Smooth muscle cell (in vitro differentiated cells): ENCODE data around the gene KHDC4. TPM values are rescaled to one million over a fixed set of nuclear protein-coding genes. Genes with fewer than 3 reads are reported as not detected.

ENCODE experiments used
- DNase-seq: peaks from one replicate; lab custom pipeline; 2025; ENCODE audit not compliant: unreplicated experiment; lab: John Stamatoyannopoulos, UW
- H2AFZ ChIP-seq: fragments of 200-600 bp; sonication (generic); 2 replicates; pipeline ENCODE4 v1.6.0; 2016; ENCODE audit warnings: antibody characterized with exemption, low read depth, mild to moderate bottlenecking
- H3F3A ChIP-seq: fragments of 200-600 bp; sonication (generic); 2 replicates; pipeline ENCODE4 v1.6.0; 2017; ENCODE audit warnings: antibody characterized with exemption, low read depth
- H3K27ac ChIP-seq: fragments of 200-600 bp; sonication (generic); 2 replicates; pipeline ENCODE4 v1.5.1; 2016; ENCODE audit warnings: low read depth, mild to moderate bottlenecking
- H3K27me3 ChIP-seq: fragments of 200-600 bp; sonication (generic); 2 replicates; pipeline ENCODE4 v1.6.1; 2016; ENCODE audit warnings: low read depth, mild to moderate bottlenecking
- H3K36me3 ChIP-seq: fragments of 200-600 bp; sonication (generic); 2 replicates; pipeline ENCODE4 v1.5.1; 2016; ENCODE audit warnings: low read depth
- H3K4me1 ChIP-seq: fragments of 200-600 bp; sonication (generic); 2 replicates; pipeline ENCODE4 v1.5.1; 2016; ENCODE audit warnings: low read depth
- H3K4me2 ChIP-seq: fragments of 200-600 bp; sonication (generic); 2 replicates; pipeline ENCODE4 v1.6.0; 2016; ENCODE audit warnings: mild to moderate bottlenecking
- H3K4me3 ChIP-seq: fragments of 200-600 bp; sonication (generic); 2 replicates; pipeline ENCODE4 v1.5.1; 2016; ENCODE audit warnings: mild to moderate bottlenecking
- H3K79me2 ChIP-seq: fragments of 200-600 bp; sonication (generic); 2 replicates; pipeline ENCODE4 v1.6.0; 2016; ENCODE audit warnings: low read depth, mild to moderate bottlenecking
- H3K9ac ChIP-seq: fragments of 200-600 bp; sonication (generic); 2 replicates; pipeline ENCODE4 v1.6.0; 2016; ENCODE audit warnings: low read depth
- H3K9me3 ChIP-seq: fragments of 200-600 bp; sonication (generic); replicated peaks from 2 replicates; pipeline ENCODE4 v1.5.1; 2016; ENCODE audit warnings: low read depth
- H4K20me1 ChIP-seq: fragments of 200-600 bp; sonication (generic); 2 replicates; pipeline ENCODE4 v1.6.0; 2016; ENCODE audit warnings: low read depth
- CTCF ChIP-seq: fragments of 200-600 bp; sonication (generic); IDR thresholded peaks from 2 replicates; pipeline ENCODE4 v1.5.1; 2017; ENCODE audit warnings: borderline replicate concordance, mild to moderate bottlenecking, antibody characterized with exemption; ENCODE audit not compliant: insufficient read depth, poor library complexity, severe bottlenecking
- WGBS: methylation state at CpG from one replicate; pipeline ENCODE4 v1.1.7; 2016; ENCODE audit warnings: low lambda C conversion rate; 5-methylcytosine and 5-hydroxymethylcytosine counted together
- polyA plus RNA-seq: library from polyadenylated mRNA; unstranded; fragments of >200 nt; fragmentation: Nextera tagmentation; extraction: Ambion mirVana; gene quantifications from 2 replicates; pipeline ENCODE4 v1.2.1, GENCODE V29; 2016
- total RNA-seq: library from RNA; depleted of rRNA; stranded (reverse); fragments of >200 nt; gene quantifications from 2 replicates; pipeline ENCODE4 v1.2.3, GENCODE V29; 2014

The KHDC4 gene
- total and polyA plus RNA-seq, 2 experiments from 2014 or later: 14.9 to 41.7 TPM

GRCh38 chr1:155952505-155952890 lies 18.3 kb upstream of the KHDC4 start:
- H3K27ac ChIP-seq: no peak overlapping the region
- TF ChIP-seq CTCF: no peak
- H3K27me3 ChIP-seq: no peaks in the 10 kb centered on the region
- H4K20me1 ChIP-seq: peaks cover 8% of the 10 kb centered on the region
- H3K79me2 ChIP-seq: no peaks in the 10 kb centered on the region
- H3K9ac ChIP-seq: no peak overlapping the region
- H3K4me1 ChIP-seq: no peaks in the 10 kb centered on the region
- 96% methylated on average over 13 of the region's 13 CpGs for WGBS
- H2AFZ ChIP-seq: no peak overlapping the region
- H3K4me3 ChIP-seq: no peak overlapping the region
- H3K4me2 ChIP-seq: no peak overlapping the region
- H3K9me3 ChIP-seq: no peaks in the 10 kb centered on the region
- H3F3A ChIP-seq: peaks cover 4% of the 10 kb centered on the region
- H3K36me3 ChIP-seq: peaks cover 16% of the 10 kb centered on the region
- DNase-seq: no peak

DNA sequence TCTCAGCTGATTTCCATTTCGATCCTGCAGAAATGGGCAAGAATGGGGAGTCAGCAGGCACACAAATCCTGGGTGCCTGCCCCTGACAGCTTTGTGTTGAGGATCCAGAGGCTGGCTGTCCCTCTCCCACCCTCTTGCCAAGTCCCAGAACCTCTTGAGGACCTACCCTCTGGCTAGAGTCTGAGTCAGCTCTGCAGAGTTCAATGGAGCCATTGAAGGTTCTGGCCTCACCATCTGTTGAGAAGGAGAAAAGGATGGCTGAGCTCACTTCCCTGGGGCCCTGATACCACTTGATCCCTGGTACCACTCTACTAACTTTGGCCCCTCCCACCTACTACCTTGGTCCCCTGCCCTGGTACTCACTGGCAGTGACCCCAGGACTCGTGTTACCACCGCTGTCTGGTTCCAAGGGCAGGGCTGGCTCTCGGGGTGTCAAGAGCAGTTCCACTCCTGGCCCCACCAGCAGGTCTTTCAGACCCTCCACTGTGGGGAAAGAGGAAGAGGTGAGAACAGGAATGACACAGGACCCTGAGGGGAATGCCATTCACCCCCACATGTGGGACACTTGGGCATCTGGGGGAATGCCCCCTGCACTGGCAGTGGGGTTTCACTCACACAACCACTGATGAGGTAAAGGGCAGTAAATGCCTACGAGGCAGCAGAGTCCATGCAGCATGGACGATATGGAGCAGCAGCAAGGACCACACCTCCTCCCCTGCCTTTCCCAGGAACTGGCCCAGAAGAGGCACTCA lies 17.7 kb upstream of the KHDC4 start:
- DNase-seq: no peak
- Histone ChIP-seq H3K79me2 (no peaks in the 10 kb centered on the region), H3K4me2 (no peak overlapping the region), H3K27me3 (no peaks in the 10 kb centered on the region), H3K27ac (no peak overlapping the region), H3K9ac (no peak overlapping the region), H3K4me1 (no peaks in the 10 kb centered on the region), H3K4me3 (no peak overlapping the region), H3F3A (peaks cover 8% of the 10 kb centered on the region), H3K36me3 (peaks cover 16% of the 10 kb centered on the region), H4K20me1 (peaks cover 8% of the 10 kb centered on the region), H2AFZ (no peak overlapping the region), H3K9me3 (no peaks in the 10 kb centered on the region)
- no peak for TF ChIP-seq CTCF
- WGBS: 84% methylated on average over 6 of the region's 6 CpGs

- H3K4me2 ChIP-seq: no peak overlapping the region
- peaks cover 16% of the 10 kb centered on the region for H3K36me3 ChIP-seq
- 99% methylated on average over 26 of the region's 27 CpGs for WGBS
- peaks cover 8% of the 10 kb centered on the region for H4K20me1 ChIP-seq
- no peaks in the 10 kb centered on the region for H3K79me2 ChIP-seq
- no peaks in the 10 kb centered on the region for H3K27me3 ChIP-seq
- no peak for TF ChIP-seq CTCF
- no peak overlapping the region for H3K4me3 ChIP-seq
- DNase-seq: no peak
- H3K27ac ChIP-seq: no peak overlapping the region
- H2AFZ ChIP-seq: no peak overlapping the region
- H3K4me1 ChIP-seq: no peaks in the 10 kb centered on the region
- no peaks in the 10 kb centered on the region for H3K9me3 ChIP-seq
- H3F3A ChIP-seq: peaks cover 11% of the 10 kb centered on the region
- no peak overlapping the region for H3K9ac ChIP-seq
Measured at GRCh38 chr1:155950829-155951228, 16.6 kb upstream of the KHDC4 start.

- Histone ChIP-seq H3K9ac (no peak overlapping the region), H3K27me3 (no peaks in the 10 kb centered on the region), H3K9me3 (no peaks in the 10 kb centered on the region), H3F3A (peaks cover 11% of the 10 kb centered on the region), H3K36me3 (peaks cover 7% of the 10 kb centered on the region), H3K4me1 (no peaks in the 10 kb centered on the region), H2AFZ (no peak overlapping the region), H3K4me2 (no peak overlapping the region), H4K20me1 (no peaks in the 10 kb centered on the region), H3K79me2 (no peaks in the 10 kb centered on the region), H3K4me3 (no peak overlapping the region), H3K27ac (no peak overlapping the region)
- DNase-seq: no peak
- TF ChIP-seq CTCF: no peak
- 96% methylated on average over 8 of the region's 8 CpGs for WGBS
Measured at GRCh38 chr1:155947741-155948140, 13.5 kb upstream of the KHDC4 start.
